ENCODE measurements around the gene ABCC1.

DNA sequence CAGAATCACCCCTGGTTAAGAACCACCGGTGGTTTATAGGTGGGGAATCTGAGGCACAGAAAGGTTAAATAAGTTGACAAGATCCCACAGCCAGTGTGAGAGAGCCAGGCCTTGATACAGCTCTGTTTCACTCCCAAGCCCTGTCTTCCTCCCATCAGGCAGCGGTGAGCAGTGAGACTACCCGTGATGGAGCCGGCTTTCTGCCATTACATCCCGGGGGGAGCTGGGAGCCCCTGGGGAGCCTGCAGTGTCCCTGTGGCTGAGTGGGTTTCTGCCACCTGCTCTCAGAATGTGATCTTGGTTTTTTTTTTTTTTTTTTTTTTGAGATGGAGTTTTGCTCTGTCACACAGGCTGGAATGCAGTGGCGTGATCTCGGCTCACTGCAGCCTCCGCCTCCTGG lies 66.4 kb downstream of the ABCC1 start:
- TF ChIP-seq CTCF (IDR thresholded peaks at IDR 0.05): no peak
- TF ChIP-seq POLR2A (IDR thresholded peaks at IDR 0.05): no peak

Measured in adrenal gland (tissue), 5 donors.